ENCODE results near the gene ZNF57.

DNA sequence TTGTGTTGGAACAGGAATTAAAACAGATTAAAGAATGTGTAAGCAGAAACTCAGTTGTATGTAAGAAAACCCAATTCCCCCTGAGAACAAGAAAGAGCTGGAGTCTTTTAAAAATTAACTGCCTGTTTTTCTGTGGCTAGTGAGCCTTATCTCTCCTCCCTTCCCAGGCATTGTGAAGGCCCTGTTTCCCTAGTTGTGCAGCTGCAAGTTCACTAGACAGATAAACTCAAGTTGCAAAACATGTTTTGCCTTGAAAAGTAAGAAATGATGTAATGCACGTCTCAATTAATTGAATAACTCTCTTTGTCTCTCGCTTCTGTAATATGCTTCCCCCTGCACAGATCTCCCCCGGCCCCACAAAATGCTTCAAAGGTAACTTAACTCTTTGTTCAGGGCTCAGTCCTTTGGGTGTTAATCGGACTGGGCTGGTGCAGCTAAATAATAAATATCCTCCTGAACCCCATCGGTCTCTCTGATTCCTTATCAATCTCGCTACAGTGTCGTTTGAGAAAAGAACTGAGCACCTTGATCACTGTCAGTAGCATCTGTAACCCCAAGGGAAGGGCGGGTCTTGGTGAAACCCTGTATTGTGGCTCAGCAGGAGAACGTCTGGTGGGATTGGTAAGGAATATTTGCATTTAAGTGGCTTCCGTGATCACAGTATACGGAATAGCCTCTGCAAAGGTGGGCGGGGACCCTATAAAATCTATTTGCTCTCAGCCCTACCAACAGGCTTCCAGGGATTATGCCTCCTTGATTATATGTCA, 35.2 kb upstream of the ZNF57 start:
- TF ChIP-seq EZH2phosphoT487 (IDR thresholded peaks at IDR 0.05; ENCODE audit: borderline replicate concordance, low read depth, low read length), result no peak
- TF ChIP-seq, protein P1, sequence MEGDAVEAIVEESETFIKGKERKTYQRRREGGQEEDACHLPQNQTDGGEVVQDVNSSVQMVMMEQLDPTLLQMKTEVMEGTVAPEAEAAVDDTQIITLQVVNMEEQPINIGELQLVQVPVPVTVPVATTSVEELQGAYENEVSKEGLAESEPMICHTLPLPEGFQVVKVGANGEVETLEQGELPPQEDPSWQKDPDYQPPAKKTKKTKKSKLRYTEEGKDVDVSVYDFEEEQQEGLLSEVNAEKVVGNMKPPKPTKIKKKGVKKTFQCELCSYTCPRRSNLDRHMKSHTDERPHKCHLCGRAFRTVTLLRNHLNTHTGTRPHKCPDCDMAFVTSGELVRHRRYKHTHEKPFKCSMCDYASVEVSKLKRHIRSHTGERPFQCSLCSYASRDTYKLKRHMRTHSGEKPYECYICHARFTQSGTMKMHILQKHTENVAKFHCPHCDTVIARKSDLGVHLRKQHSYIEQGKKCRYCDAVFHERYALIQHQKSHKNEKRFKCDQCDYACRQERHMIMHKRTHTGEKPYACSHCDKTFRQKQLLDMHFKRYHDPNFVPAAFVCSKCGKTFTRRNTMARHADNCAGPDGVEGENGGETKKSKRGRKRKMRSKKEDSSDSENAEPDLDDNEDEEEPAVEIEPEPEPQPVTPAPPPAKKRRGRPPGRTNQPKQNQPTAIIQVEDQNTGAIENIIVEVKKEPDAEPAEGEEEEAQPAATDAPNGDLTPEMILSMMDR (conservative IDR thresholded peaks at IDR 0.05; ENCODE audit: low read length), result no peak
